WERI-Rb-1 (cell line): Measurements from ENCODE around the gene RFX1.

Source experiments
- DNase-seq: peaks from one replicate; pipeline ENCODE4 v3.0.0-alpha.2; 2020
- H3K27ac ChIP-seq: fragments of 250-450 bp; sonication (Bioruptor Pico); 2 replicates; pipeline ENCODE4 v1.5.1; 2020; ENCODE audit warnings: mild to moderate bottlenecking, moderate library complexity
- H3K27me3 ChIP-seq: fragments of 250-450 bp; sonication (Bioruptor Pico); 2 replicates; pipeline ENCODE4 v1.5.1; 2021; ENCODE audit warnings: mild to moderate bottlenecking, low read depth, moderate library complexity; ENCODE audit not compliant: insufficient read depth, severe bottlenecking
- H3K36me3 ChIP-seq: fragments of 250-450 bp; sonication (Bioruptor Pico); 2 replicates; pipeline ENCODE4 v1.5.1; 2020; ENCODE audit warnings: mild to moderate bottlenecking, moderate library complexity
- H3K4me3 ChIP-seq: 2 replicates; pipeline ENCODE4 v1.5.1; 2011; ENCODE audit warnings: low read depth, mild to moderate bottlenecking, control low read depth, low read length
- H3K9me3 ChIP-seq: fragments of 250-450 bp; sonication (Bioruptor Pico); 2 replicates; pipeline ENCODE4 v1.5.1; 2021; ENCODE audit warnings: mild to moderate bottlenecking, moderate library complexity; ENCODE audit not compliant: severe bottlenecking
- CTCF ChIP-seq: IDR thresholded peaks from 2 replicates; pipeline ENCODE4 v1.5.1; 2011; ENCODE audit warnings: low read depth, mild to moderate bottlenecking, control low read depth, inconsistent platforms, low read length

The RFX1 gene

GRCh38 chr19:13984186-13984585, 21.9 kb downstream of the RFX1 start:
- Histone ChIP-seq H3K27ac (peak overlapping the region; percentile 34), H3K4me3 (no peak overlapping the region), H3K9me3 (no peaks in the 10 kb centered on the region), H3K36me3 (peaks cover 17% of the 10 kb centered on the region), H3K27me3 (no peaks in the 10 kb centered on the region)
- peak; percentile 55 for DNase-seq
- TF ChIP-seq CTCF = no peak

DNA sequence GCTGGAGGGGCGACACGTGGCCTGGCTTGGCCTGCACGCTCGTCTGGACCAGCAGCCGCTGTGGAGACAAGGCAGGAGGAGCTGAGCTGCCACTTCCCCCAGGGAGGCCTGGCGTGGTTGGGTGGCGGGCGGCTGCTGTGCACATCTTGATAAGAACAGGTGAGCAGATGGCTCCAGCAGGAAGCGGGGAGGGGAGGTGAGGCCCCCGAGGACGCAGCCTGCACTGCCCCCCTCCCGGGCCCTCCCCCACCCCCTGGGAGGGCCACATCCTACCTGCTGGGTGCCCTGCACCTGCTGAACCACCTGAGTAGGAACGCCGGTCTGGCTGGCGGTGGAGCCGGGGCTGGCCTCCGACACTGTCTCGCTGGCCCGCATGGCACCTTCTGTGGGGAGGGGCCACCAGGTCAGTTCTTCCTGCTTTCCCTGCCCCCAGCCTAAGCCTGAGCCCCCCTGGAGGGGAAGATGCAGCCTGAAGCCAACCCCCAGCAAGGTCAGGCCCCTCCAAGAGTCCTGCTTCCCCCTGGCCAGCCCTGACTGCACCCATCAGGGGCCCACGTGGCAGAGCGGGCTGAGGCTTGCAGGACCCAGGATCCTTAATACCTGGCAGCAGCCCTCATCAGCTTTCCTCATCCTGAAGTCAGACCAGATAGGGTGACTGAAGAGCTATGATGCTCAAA, 22.8 kb downstream of the RFX1 start:
- H3K27ac ChIP-seq = peak overlapping the region; percentile 72
- H3K4me3 ChIP-seq = no peak overlapping the region
- no peak for TF ChIP-seq CTCF
- H3K9me3 ChIP-seq = no peaks in the 10 kb centered on the region
- peaks cover 17% of the 10 kb centered on the region for H3K36me3 ChIP-seq
- peak; percentile 85 for DNase-seq
- no peaks in the 10 kb centered on the region for H3K27me3 ChIP-seq

DNA sequence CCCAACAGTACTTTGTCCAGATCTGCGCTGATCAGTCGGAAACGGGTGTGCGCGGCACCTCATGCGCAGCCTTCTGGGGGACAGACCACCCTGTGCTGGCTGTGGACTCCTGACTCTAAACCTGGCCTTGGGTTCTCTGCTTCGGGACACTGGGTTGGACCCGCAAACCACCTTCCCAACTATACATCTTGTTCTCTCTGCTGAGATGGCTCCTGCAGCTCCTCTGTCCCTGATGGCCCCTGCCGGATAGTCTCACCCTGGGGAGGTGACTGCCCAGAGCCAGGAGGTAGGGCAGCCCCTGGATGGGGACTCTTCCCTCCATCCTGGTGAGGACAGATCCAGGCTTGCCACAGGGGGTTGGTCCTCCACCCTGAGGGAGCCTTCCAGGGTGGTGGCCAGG, 23.3 kb downstream of the RFX1 start:
- Histone ChIP-seq H3K27ac (peak overlapping the region; percentile 72), H3K36me3 (peaks cover 17% of the 10 kb centered on the region), H3K27me3 (no peaks in the 10 kb centered on the region), H3K9me3 (no peaks in the 10 kb centered on the region), H3K4me3 (no peak overlapping the region)
- TF ChIP-seq CTCF = no peak
- no peak for DNase-seq

DNA sequence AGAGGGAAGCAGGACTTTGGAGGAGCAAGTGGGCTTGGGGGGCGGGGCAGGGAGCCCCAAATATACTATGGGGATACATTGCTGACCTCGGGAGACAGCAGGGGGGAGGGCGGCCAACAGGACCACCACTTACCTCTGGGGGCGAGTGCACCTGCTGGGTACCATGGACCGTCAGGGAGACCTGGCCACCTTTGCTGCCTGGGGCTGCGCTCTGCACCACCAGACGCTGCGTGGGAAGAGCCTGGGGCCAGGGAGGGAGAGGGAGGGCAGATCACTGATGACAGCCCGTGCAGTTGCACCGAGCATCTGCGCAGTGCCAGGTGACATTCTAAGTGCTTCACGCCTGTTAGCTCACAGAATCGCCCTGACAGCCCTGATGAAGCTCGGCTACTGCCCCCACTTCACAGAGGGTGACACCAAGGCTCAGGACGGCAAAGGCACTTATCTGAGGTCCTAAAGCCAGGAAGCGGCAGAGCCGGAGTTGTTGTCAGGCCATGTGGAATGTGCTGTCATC, 24.1 kb downstream of the RFX1 start:
- no peak for TF ChIP-seq CTCF
- H3K36me3 ChIP-seq = peaks cover 17% of the 10 kb centered on the region
- no peak overlapping the region for H3K27ac ChIP-seq
- H3K27me3 ChIP-seq = no peaks in the 10 kb centered on the region
- DNase-seq = no peak
- H3K4me3 ChIP-seq = no peak overlapping the region
- no peaks in the 10 kb centered on the region for H3K9me3 ChIP-seq

DNA sequence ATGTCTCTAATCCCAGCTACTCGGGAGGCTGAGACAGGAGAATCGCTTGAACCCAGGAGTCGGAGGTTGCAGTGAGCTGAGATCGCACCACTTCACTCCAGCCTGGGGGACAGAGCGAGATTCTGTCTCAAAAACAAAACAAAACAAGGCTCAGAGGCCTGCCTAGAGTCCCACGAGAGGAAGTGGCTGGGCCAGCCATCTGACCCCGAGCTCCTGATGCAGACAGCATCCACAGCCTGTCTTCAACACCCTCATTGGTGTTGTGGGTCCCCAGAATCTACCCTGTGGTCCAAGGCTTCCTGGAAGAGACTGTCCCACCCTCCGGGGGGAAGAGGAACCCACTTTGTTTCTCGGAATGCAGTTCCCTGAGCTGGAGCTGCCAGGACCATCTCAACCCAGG, 24.7 kb downstream of the RFX1 start:
- no peaks in the 10 kb centered on the region for H3K9me3 ChIP-seq
- no peaks in the 10 kb centered on the region for H3K27me3 ChIP-seq
- H3K36me3 ChIP-seq = peaks cover 20% of the 10 kb centered on the region
- TF ChIP-seq CTCF = no peak
- H3K4me3 ChIP-seq = no peak overlapping the region
- H3K27ac ChIP-seq = no peak overlapping the region
- no peak for DNase-seq

- Histone ChIP-seq H3K27ac (no peak overlapping the region), H3K36me3 (peaks cover 25% of the 10 kb centered on the region), H3K4me3 (no peak overlapping the region), H3K9me3 (no peaks in the 10 kb centered on the region), H3K27me3 (no peaks in the 10 kb centered on the region)
- no peak for DNase-seq
- no peak for TF ChIP-seq CTCF
These were observed 25.1 kb downstream of the RFX1 start for GRCh38 chr19:13981021-13981420.
